Mucosa of stomach (tissue), 1 donor: ENCODE results near the gene OR8B4.
"Not testable (repeated sequence)": the region's sequence is repeated elsewhere in the genome, so short reads cannot be mapped to it uniquely, and the experiment has no call there.

ENCODE experiments used
- H3K27me3 ChIP-seq: one replicate; pipeline ENCODE4 v1.7.0; 2013; ENCODE audit warnings: mild to moderate bottlenecking, low read length; ENCODE audit not compliant: control insufficient read depth, insufficient read depth
- H3K36me3 ChIP-seq: one replicate; pipeline ENCODE4 v1.7.0; 2013; ENCODE audit warnings: low read length; ENCODE audit not compliant: control insufficient read depth, insufficient read depth
- H3K4me1 ChIP-seq: one replicate; pipeline ENCODE4 v1.7.0; 2013; ENCODE audit warnings: mild to moderate bottlenecking, low read length; ENCODE audit not compliant: control insufficient read depth, insufficient read depth
- H3K4me3 ChIP-seq: one replicate; pipeline ENCODE4 v1.7.0; 2013; ENCODE audit warnings: low read length
- H3K9ac ChIP-seq: one replicate; pipeline ENCODE4 v1.7.0; 2013; ENCODE audit warnings: mild to moderate bottlenecking, low read length, moderate library complexity
- H3K9me3 ChIP-seq: one replicate; pipeline ENCODE4 v1.7.0; 2013; ENCODE audit warnings: mild to moderate bottlenecking, low read length, moderate library complexity; ENCODE audit not compliant: control insufficient read depth
- donor health status: Pancreatic carcinoma.

Gene OR8B4, protein sequence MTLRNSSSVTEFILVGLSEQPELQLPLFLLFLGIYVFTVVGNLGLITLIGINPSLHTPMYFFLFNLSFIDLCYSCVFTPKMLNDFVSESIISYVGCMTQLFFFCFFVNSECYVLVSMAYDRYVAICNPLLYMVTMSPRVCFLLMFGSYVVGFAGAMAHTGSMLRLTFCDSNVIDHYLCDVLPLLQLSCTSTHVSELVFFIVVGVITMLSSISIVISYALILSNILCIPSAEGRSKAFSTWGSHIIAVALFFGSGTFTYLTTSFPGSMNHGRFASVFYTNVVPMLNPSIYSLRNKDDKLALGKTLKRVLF

GRCh38 chr11:124424384-124424921 is at the start of gene OR8B4:
Gene OR8B4, minus strand, starts transcription at chr11:124424871. Its CDS starts 0 bp downstream, at chr11:124424871.
- no peaks in the 10 kb centered on the region for H3K36me3 ChIP-seq
- H3K27me3 ChIP-seq = no peaks in the 10 kb centered on the region
- H3K9ac ChIP-seq = no peak within 1 kb of the TSS
- H3K4me1 ChIP-seq = no peaks in the 10 kb centered on the region
- no peaks in the 10 kb centered on the region for H3K9me3 ChIP-seq
- H3K4me3 ChIP-seq = no peak within 1 kb of the TSS

DNA sequence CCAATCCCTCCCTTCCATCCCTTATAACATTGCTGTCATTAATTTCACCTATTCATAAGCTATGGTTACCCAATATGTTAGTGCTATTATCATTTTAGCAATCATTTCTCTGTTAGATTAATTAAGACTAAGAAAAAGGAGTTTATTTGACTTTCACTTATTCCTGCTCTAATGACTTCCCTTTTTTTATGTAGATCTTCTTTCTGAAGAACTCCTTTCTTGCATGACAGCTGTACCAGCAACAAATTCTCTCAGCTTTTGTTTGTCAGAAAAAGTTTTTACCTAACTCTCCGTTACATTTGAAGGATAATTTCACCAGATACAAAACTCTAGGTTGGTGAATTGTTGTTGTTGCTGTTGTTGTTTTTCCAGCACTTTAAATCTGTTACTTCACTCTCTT is 49.4 kb upstream of the OR8B4 start:
- no peaks in the 10 kb centered on the region for H3K9me3 ChIP-seq

GRCh38 chr11:124473476-124473875 is 48.8 kb upstream of the OR8B4 start:
- H3K4me1 ChIP-seq = no peaks in the 10 kb centered on the region
- H3K4me3 ChIP-seq = no peak overlapping the region
- no peak overlapping the region for H3K9ac ChIP-seq
- no peaks in the 10 kb centered on the region for H3K9me3 ChIP-seq
- no peaks in the 10 kb centered on the region for H3K36me3 ChIP-seq
- no peaks in the 10 kb centered on the region for H3K27me3 ChIP-seq

More for the DNA sequence above, 49.4 kb upstream of the OR8B4 start:
- H3K4me3 ChIP-seq = no peak overlapping the region
- no peaks in the 10 kb centered on the region for H3K27me3 ChIP-seq
- no peaks in the 10 kb centered on the region for H3K4me1 ChIP-seq
- H3K36me3 ChIP-seq = no peaks in the 10 kb centered on the region
- no peak overlapping the region for H3K9ac ChIP-seq

DNA sequence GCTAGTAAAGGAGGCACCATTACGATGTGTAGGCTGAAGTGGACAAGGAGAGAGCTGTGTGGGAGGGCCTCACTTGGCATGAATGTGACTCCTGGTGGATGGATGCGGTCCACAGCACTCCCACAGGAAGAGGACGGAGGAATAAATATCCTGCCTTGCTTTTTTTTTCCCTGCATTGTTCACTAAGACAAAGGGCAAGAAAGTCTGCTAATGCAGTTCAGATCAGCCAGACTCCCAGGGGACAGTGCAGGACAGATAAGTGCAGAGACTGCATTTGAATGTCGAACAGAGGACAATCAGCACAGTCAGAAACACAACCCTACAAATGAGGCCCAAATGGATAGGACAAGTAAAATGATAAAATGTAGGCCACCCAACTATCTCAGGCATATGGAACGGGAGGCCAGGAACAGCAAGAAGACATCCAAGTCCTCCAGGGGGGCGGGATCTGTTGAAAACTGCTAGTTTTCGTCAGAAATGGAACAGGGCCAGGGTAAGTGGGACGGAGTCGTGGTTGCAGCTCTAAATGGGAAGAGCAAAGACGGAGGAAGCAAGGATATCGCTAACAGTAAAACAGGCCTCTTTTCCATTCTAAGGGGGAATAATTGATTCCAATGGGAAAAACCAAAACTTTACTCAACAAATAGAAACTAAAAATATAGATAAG is 46.0 kb upstream of the OR8B4 start:
- Histone ChIP-seq H3K4me3 (no peak overlapping the region), H3K9ac (no peak overlapping the region), H3K9me3 (no peaks in the 10 kb centered on the region), H3K36me3 (no peaks in the 10 kb centered on the region), H3K4me1 (no peaks in the 10 kb centered on the region), H3K27me3 (no peaks in the 10 kb centered on the region)

- no peak overlapping the region for H3K4me3 ChIP-seq
- H3K9ac ChIP-seq = no peak overlapping the region
- no peaks in the 10 kb centered on the region for H3K36me3 ChIP-seq
- no peaks in the 10 kb centered on the region for H3K9me3 ChIP-seq
- no peaks in the 10 kb centered on the region for H3K27me3 ChIP-seq
- H3K4me1 ChIP-seq = no peaks in the 10 kb centered on the region
Observed at GRCh38 chr11:124467381-124467927, 42.8 kb upstream of the OR8B4 start.

DNA sequence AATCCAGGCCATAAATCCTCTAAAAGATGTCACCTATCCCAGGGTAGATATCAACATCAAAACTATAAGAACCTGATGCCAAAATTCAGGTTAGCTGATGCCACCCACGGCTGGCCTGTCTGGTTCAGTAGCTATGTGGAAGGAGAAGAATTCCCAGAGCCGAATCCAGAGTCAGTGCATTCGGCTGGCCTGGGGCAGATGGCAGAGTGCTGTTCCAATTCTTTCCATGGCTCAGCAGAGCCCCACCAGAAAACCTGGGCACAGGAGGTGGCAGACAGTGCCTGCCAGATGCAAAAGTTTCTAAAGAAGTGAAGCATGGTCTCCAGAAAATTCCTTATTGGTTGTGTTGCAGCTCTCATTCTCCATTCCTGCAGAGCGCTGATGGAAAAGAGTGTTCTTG is 40.7 kb upstream of the OR8B4 start:
- no peak overlapping the region for H3K4me3 ChIP-seq
- H3K36me3 ChIP-seq = no peaks in the 10 kb centered on the region
- H3K4me1 ChIP-seq = no peaks in the 10 kb centered on the region
- H3K27me3 ChIP-seq = no peaks in the 10 kb centered on the region
- H3K9ac ChIP-seq = no peak overlapping the region
- H3K9me3 ChIP-seq = no peaks in the 10 kb centered on the region

DNA sequence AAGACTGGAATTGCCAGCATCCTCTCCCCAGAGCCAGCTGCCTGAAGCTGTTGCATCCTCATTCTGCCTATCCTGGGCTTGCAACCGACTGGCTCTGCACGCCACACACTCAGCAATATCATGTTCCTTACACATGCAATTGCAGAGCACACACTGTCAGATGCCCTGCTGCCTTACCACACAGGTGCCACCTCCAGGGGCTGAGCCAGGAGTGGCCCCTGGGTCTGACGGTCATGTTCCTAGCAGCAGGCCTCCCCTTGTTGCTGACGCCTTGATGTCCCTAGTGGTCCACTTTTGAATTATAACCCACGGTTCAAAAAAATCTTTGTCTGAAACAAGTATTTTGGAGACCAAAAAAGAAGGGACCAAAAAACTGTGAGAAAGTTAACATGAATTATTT is 39.3 kb upstream of the OR8B4 start:
- no peaks in the 10 kb centered on the region for H3K9me3 ChIP-seq

DNA sequence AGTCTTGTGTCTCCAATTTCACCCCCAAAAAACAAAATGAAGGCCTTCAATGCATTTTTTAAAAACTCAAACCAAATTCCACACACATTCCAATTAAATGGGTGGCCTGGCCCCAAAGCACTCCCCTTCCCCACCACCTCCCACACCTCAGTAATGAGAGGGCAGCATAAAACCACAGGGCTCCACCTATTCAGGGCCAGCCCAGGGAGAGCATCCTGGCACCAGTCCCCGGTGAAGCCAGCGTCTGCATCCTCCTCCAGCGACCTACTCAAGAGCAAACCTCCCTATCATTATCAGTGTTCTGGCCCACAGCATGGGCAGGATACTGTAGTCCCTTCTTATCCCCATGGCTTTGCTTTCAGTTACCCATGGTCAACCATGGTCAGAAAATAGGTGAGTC is 38.7 kb upstream of the OR8B4 start:
- no peaks in the 10 kb centered on the region for H3K9me3 ChIP-seq
- no peaks in the 10 kb centered on the region for H3K27me3 ChIP-seq
- H3K4me1 ChIP-seq = no peaks in the 10 kb centered on the region
- H3K36me3 ChIP-seq = no peaks in the 10 kb centered on the region
- H3K9ac ChIP-seq = no peak overlapping the region
- H3K4me3 ChIP-seq = no peak overlapping the region

More for the DNA sequence above, 39.3 kb upstream of the OR8B4 start:
- Histone ChIP-seq H3K9ac (no peak overlapping the region), H3K4me1 (no peaks in the 10 kb centered on the region), H3K27me3 (no peaks in the 10 kb centered on the region), H3K4me3 (no peak overlapping the region), H3K36me3 (no peaks in the 10 kb centered on the region)

- Histone ChIP-seq H3K27me3 (no peaks in the 10 kb centered on the region), H3K4me3 (no peak overlapping the region), H3K36me3 (no peaks in the 10 kb centered on the region), H3K9me3 (no peaks in the 10 kb centered on the region), H3K9ac (no peak overlapping the region), H3K4me1 (no peaks in the 10 kb centered on the region)
Observed at GRCh38 chr11:124460459-124460858, 35.8 kb upstream of the OR8B4 start.

- not testable (repeated sequence) for H3K27me3 ChIP-seq, H3K36me3 ChIP-seq, H3K9ac ChIP-seq, H3K4me3 ChIP-seq, H3K9me3 ChIP-seq, H3K4me1 ChIP-seq
Observed at GRCh38 chr11:124459379-124459778, 34.7 kb upstream of the OR8B4 start.

- no peaks in the 10 kb centered on the region for H3K36me3 ChIP-seq
- H3K9me3 ChIP-seq = no peaks in the 10 kb centered on the region
- no peaks in the 10 kb centered on the region for H3K4me1 ChIP-seq
- H3K27me3 ChIP-seq = no peaks in the 10 kb centered on the region
- no peak overlapping the region for H3K9ac ChIP-seq
- no peak overlapping the region for H3K4me3 ChIP-seq
Observed at GRCh38 chr11:124454552-124454951, 29.9 kb upstream of the OR8B4 start.

GRCh38 chr11:124446916-124447315 is 22.2 kb upstream of the OR8B4 start:
- H3K4me1 ChIP-seq = no peaks in the 10 kb centered on the region
- no peaks in the 10 kb centered on the region for H3K36me3 ChIP-seq
- no peak overlapping the region for H3K9ac ChIP-seq
- no peaks in the 10 kb centered on the region for H3K9me3 ChIP-seq
- no peaks in the 10 kb centered on the region for H3K27me3 ChIP-seq
- no peak overlapping the region for H3K4me3 ChIP-seq
